Lower leg skin (tissue), 3 donors: ENCODE results near the gene TSHZ2.

Source experiments
- POLR2A ChIP-seq, 2 donors: fragments of 450-650 bp; IDR thresholded peaks; one replicate each; pipeline ENCODE4 v1.6.1; 2016 to 2017; ENCODE audit warnings: antibody characterized with exemption in 2 of 2, mild to moderate bottlenecking in 1 of 2, moderate library complexity in 1 of 2
- TF ChIP-seq, protein P1 (sequence below), 3 donors: fragments of 450-650 bp; IDR thresholded peaks; one replicate each; pipeline ENCODE4 v1.5.1; 2016; ENCODE audit warnings: antibody characterized with exemption in 3 of 3, mild to moderate bottlenecking in 3 of 3, moderate library complexity in 2 of 3

DNA sequence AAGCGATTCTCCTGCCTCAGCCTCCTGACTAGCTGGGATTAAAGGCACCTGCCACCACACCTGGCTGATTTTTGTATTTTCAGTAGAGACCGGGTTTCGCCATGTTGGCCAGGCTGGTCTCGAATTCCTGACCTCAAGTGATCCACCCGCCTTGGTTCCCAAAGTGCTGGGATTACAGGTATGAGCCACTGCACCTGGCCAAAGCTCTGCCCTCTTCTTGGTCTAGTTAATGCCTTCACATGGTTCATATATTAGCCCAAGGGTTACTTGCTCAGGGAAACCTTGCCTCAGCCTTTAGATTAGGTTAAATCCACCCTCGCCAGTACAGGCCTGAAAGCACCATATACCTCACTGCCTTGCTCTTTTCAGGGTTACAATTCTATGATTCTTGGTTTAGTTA is 26.1 kb downstream of the TSHZ2 start:
- TF ChIP-seq POLR2A (IDR thresholded peaks at IDR 0.05), result no peak
- TF ChIP-seq, protein P1, sequence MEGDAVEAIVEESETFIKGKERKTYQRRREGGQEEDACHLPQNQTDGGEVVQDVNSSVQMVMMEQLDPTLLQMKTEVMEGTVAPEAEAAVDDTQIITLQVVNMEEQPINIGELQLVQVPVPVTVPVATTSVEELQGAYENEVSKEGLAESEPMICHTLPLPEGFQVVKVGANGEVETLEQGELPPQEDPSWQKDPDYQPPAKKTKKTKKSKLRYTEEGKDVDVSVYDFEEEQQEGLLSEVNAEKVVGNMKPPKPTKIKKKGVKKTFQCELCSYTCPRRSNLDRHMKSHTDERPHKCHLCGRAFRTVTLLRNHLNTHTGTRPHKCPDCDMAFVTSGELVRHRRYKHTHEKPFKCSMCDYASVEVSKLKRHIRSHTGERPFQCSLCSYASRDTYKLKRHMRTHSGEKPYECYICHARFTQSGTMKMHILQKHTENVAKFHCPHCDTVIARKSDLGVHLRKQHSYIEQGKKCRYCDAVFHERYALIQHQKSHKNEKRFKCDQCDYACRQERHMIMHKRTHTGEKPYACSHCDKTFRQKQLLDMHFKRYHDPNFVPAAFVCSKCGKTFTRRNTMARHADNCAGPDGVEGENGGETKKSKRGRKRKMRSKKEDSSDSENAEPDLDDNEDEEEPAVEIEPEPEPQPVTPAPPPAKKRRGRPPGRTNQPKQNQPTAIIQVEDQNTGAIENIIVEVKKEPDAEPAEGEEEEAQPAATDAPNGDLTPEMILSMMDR (IDR thresholded peaks at IDR 0.05), result no peak
